Measurements from ENCODE around the gene FOXG1. TPM values are rescaled to one million over a fixed set of nuclear protein-coding genes. Genes with fewer than 3 reads are reported as not detected.
A peak's percentile ranks its signal among the peaks of the same experiment; 100 is the strongest.

FOXG1 gene
- polyA plus RNA-seq, 1 donor (not counting 4 experiments of a cell fraction or from before 2014, with no cell fraction given): not detected

DNA sequence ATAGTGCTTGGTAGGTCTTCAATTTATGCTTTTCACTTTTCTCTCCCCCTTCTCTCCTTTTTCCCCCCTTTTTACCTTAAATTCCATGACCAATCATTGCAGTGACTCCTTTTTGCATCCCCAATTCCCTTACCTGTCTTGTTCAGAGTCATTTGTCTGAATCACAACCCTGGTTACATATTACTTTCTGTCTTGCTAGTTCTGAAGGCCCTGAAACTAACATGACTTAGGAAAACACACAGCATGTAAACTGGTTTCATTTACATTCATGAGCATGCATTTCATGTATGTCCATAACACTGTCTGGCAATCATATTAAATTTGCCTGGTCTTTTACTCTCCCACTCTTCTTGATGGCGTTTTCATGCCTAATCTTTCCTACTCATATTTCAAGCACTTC is 20.3 kb upstream of the FOXG1 start:
- FAIRE-seq (no peak), DNase-seq (ENCODE audit: low read depth, low spot score) (no peak)
- no peaks in the 10 kb centered on the region for H3K9me1 ChIP-seq (ENCODE audit: control insufficient read depth, extremely low read depth, insufficient read depth, low read length)
- no peak overlapping the region for H3K27ac ChIP-seq (ENCODE audit: control insufficient read depth, insufficient read depth, low read length)
- no peaks in the 10 kb centered on the region for H3K79me2 ChIP-seq (ENCODE audit: control insufficient read depth, insufficient read depth, low read length)
- H3K27me3 ChIP-seq (ENCODE audit: control insufficient read depth, extremely low read depth, insufficient read depth, low read length): no peaks in the 10 kb centered on the region
- H3K36me3 ChIP-seq (ENCODE audit: control insufficient read depth in 2 of 2, extremely low read depth in 1 of 2, insufficient read depth in 2 of 2, low read length in 2 of 2): no peaks in the 10 kb centered on the region
- no peak overlapping the region for H3K4me3 ChIP-seq (ENCODE audit: control insufficient read depth in 2 of 3, extremely low read depth in 1 of 3, insufficient read depth in 2 of 3, low read depth in 1 of 3, low read length in 3 of 3)
- no peak overlapping the region for H3K4me2 ChIP-seq (ENCODE audit: control insufficient read depth, extremely low read depth, insufficient read depth, low read depth, low read length)
- H4K20me1 ChIP-seq (ENCODE audit: control insufficient read depth, extremely low read depth, insufficient read depth, low read length): no peaks in the 10 kb centered on the region
- dilution Hi-C loops (cut with MboI; ENCODE audit: extremely low pct_ligation_motif_present, low sequenced_read_pairs): no loop called here
- H3K9me3 ChIP-seq (ENCODE audit: control insufficient read depth, low read depth, low read length): no peaks in the 10 kb centered on the region
- no peak for TF ChIP-seq EZH2 (IDR thresholded peaks at IDR 0.05; ENCODE audit: low read length)
- TF ChIP-seq, protein P1, sequence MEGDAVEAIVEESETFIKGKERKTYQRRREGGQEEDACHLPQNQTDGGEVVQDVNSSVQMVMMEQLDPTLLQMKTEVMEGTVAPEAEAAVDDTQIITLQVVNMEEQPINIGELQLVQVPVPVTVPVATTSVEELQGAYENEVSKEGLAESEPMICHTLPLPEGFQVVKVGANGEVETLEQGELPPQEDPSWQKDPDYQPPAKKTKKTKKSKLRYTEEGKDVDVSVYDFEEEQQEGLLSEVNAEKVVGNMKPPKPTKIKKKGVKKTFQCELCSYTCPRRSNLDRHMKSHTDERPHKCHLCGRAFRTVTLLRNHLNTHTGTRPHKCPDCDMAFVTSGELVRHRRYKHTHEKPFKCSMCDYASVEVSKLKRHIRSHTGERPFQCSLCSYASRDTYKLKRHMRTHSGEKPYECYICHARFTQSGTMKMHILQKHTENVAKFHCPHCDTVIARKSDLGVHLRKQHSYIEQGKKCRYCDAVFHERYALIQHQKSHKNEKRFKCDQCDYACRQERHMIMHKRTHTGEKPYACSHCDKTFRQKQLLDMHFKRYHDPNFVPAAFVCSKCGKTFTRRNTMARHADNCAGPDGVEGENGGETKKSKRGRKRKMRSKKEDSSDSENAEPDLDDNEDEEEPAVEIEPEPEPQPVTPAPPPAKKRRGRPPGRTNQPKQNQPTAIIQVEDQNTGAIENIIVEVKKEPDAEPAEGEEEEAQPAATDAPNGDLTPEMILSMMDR (optimal IDR thresholded peaks at IDR 0.05 in 1 of 3, IDR thresholded peaks at IDR 0.05 in 1 of 3, conservative IDR thresholded peaks at IDR 0.05 in 1 of 3; ENCODE audit: extremely low read depth in 1 of 3, insufficient read depth in 2 of 3, low read length in 3 of 3): no peak
- H2AFZ ChIP-seq (ENCODE audit: control insufficient read depth, low read length): no peak overlapping the region
- H3K4me1 ChIP-seq (ENCODE audit: control insufficient read depth, extremely low read depth, insufficient read depth, low read length): peaks cover 20% of the 10 kb centered on the region
- H3K9ac ChIP-seq (ENCODE audit: control insufficient read depth, extremely low read depth, insufficient read depth, low read length): no peak overlapping the region

DNA sequence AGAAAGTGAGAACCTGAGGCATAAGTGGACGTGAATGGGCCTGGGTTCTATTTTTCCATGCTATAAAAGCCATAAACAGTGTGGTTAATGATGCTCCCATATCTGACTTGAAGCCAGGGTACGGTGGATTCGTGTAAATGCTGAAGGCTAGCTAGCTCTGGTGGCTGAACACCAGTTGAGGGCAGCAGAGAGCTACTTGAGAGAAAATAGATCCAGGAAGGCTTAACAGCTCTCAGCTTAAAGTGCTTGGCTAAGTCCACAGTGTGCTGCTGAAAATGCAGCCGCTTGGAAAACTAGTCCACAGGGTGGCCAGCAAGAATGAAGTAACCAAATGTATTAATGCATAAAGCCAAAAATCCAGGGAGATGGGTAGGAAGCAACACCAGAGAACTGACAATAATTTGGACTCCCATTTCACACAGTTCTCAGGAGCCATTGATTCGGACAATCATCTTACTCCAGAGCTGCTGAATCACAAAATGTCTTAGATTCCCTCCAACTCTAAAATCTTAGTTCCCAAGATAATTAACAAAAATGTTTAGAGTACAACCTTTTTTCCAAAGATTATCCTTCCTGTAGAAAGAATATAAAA is 15.0 kb upstream of the FOXG1 start:
- Histone ChIP-seq H3K9me1 (ENCODE audit: control insufficient read depth, extremely low read depth, insufficient read depth, low read length) (no peaks in the 10 kb centered on the region), H3K36me3 (ENCODE audit: control insufficient read depth in 2 of 2, extremely low read depth in 1 of 2, insufficient read depth in 2 of 2, low read length in 2 of 2) (no peaks in the 10 kb centered on the region), H2AFZ (ENCODE audit: control insufficient read depth, low read length) (peak overlapping the region; percentile 32), H3K27ac (ENCODE audit: control insufficient read depth, insufficient read depth, low read length) (no peak overlapping the region), H3K4me2 (ENCODE audit: control insufficient read depth, extremely low read depth, insufficient read depth, low read depth, low read length) (no peak overlapping the region), H3K4me1 (ENCODE audit: control insufficient read depth, extremely low read depth, insufficient read depth, low read length) (no peaks in the 10 kb centered on the region), H3K27me3 (ENCODE audit: control insufficient read depth, extremely low read depth, insufficient read depth, low read length) (peaks cover 22% of the 10 kb centered on the region), H4K20me1 (ENCODE audit: control insufficient read depth, extremely low read depth, insufficient read depth, low read length) (no peaks in the 10 kb centered on the region), H3K79me2 (ENCODE audit: control insufficient read depth, insufficient read depth, low read length) (no peaks in the 10 kb centered on the region), H3K9ac (ENCODE audit: control insufficient read depth, extremely low read depth, insufficient read depth, low read length) (no peak overlapping the region), H3K4me3 (ENCODE audit: control insufficient read depth in 2 of 3, extremely low read depth in 1 of 3, insufficient read depth in 2 of 3, low read depth in 1 of 3, low read length in 3 of 3) (no peak overlapping the region), H3K9me3 (ENCODE audit: control insufficient read depth, low read depth, low read length) (no peaks in the 10 kb centered on the region)
- DNase-seq (ENCODE audit: low read depth, low spot score): no peak
- peak; percentile 32 for FAIRE-seq
- dilution Hi-C loops (cut with MboI; ENCODE audit: extremely low pct_ligation_motif_present, low sequenced_read_pairs): loop anchor here (25.0 kb wide), 1 partner anchor 786 kb away; no protein-coding TSS in a partner anchor
- TF ChIP-seq, protein P1 (optimal IDR thresholded peaks at IDR 0.05 in 1 of 3, IDR thresholded peaks at IDR 0.05 in 1 of 3, conservative IDR thresholded peaks at IDR 0.05 in 1 of 3; ENCODE audit: extremely low read depth in 1 of 3, insufficient read depth in 2 of 3, low read length in 3 of 3): peak; percentile 79 to 83 (median 81)
- TF ChIP-seq EZH2 (IDR thresholded peaks at IDR 0.05; ENCODE audit: low read length): no peak
